Inflammatory macrophage (primary cell): Measurements from ENCODE around the gene NRDC.
"Not testable (repeated sequence)": the region's sequence is repeated elsewhere in the genome, so short reads cannot be mapped to it uniquely, and the experiment has no call there.

Source experiments
- DNase-seq, 2 donors: peaks; one replicate each; pipeline ENCODE4 v3.0.0-alpha.2; 2020 to 2022

The NRDC gene

DNA sequence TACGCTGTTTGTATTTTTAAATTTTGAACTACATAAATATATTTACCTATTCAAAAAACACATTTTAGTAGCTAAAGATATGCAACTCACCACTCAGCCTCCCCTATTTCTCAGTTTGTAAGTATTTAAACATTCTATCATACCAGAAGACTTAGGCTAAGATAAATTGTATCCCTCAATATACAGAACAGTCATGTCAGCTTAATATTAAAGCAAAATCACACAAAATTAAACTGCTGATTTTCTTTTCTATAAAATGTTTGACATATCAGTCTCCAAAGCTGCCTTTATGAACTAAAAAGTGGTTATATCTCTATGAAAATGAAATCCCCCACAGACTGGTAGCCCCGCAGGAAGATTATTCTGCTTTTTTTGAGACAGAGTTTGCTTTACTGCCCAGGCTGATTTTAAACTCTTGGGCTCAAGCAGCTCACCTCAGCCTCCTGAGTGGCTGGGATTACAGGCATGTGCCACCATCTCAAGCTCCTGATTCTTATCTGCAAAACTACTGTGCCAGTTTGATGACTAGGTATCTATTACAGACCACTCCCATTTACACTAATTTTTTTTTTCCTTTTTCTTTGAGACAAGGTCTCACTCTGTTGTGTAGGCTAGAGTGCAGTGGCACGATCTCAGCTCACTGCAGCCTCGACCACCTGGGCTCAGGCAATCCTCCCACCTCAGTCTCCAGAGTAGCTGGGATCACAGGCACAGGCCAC, 37.6 kb downstream of the NRDC start:
- no peak for DNase-seq

DNA sequence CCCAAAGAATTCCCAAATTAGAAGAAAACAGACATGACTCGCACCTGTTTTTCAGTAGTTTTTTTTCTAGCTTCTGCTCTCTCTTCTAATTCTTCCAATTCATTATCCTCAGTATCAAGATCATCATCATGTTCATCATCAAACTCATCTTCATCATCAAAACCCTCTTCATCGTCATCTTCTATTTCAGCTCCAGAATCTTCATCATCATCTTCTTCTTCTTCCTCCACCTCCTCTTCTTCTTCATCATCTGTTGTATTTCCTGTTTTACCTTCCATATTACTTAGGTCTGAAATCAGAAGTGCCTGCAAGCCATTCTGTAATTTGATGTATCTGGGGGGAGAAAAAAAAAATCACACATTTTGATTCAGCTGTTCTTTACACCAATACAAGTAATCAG, 38.3 kb downstream of the NRDC start:
- no peak for DNase-seq

DNA sequence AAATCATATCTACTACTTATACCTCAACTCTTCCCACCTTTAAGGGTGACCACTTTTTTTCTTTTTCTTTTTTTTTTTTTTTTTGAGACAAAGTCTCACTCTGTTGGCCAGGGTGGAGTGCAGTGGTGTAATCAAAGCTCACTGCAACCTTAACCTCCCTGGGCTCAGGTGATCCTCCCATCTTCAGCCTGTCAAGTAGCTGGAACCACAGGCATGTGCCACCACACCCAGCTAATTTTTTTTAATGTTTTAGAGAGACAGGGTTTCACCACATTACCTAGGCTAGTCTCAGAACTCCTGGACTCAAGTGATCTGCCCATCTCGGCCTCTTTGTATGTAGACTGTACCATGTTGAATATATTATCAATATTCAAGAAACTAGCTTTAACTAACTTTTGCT, 39.4 kb downstream of the NRDC start:
- no peak for DNase-seq

DNA sequence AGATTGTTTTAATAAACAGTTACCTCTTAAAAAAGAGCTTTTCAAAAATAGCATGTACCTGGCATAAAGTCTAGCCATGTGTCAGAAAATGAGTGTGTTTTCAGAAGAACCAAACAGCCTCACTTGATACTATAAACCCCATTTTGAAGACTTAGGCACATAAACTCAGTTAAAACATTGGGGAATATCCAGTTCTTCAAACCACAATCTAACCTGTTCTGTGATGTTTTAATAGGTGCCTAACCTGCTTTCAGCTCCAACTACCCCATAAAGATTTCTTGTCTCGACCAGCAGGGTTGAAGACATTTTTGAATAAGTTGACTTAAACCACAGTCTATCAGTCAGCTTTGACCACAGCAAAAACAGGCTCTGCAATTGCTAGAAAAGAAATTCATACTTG, 41.3 kb downstream of the NRDC start:
- DNase-seq: no peak

DNA sequence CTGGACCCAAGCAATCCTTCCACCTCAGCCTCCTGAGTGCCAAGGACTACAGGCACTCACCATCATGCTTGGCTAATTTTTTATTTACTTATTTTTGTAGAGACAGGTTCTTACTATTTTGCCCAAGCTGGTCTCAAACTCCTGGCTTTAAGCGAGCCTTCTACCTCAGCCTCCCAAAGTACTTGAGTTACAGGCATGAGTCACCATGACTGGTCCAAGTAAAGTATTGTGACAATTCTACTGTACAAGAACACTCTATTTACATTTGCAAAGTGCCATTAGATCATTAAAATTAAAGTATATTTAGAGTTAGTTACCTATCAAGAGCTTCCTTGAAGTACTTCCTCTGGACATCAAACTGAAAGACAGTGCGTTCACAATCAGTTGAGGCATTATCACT, 44.8 kb downstream of the NRDC start:
- no peak for DNase-seq

DNA sequence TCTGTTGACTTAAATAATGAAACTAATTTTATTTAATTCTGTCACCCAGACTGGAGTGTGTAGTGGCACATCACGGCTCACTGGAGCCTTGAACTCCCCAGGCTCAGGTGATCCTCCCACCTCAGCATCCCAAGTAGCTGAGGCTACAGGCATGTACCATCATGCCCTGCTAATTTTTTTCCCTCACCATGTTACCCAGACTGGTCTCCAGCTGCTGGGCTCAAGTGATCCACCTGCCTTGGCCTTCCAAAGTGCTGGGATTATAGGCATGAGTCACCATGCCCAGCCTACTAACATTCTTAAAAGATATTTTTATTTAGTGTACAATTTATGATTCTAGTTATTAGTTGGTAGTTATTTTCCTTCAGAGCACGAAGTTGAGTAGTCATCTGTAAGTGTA, 49.5 kb downstream of the NRDC start:
- DNase-seq: no peak

DNA sequence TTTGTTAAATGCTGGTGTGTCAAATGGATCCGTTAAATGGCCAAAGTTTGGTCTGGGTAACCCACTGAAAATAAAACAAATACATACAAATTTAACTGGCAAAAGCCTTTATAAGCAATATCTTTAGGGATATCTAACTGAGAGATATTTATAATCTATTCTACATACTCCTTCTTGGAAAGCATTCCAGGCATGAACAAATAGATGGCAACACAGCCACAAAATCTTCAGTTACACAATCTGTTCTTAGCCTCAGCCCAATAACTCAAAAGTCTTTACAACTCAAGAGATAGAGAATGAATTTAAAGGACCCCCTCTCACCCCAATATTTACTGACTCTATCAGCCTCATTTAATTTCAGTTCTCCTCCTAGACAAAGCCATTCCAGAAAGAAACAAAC, 58.7 kb downstream of the NRDC start:
- no peak for DNase-seq

DNA sequence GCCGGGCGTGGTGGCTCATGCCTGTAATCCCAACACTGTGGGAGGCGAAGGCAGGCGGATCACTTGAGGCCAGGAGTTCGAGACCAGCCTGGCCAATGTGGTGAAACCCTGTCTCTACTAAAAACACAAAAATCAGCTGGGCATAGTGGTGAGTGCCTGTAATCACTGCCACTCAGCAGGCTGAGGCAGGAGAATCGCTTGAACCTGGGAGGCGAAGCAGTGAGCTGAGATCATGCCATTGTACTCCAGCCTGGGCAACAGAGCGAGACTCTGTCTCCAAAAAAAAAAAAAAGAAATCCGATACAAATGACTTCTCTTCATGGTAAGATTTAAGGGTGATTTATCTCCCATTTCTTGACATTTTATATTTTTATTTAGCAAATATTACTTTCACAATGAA, 59.5 kb downstream of the NRDC start:
- DNase-seq: not testable (repeated sequence)

DNA sequence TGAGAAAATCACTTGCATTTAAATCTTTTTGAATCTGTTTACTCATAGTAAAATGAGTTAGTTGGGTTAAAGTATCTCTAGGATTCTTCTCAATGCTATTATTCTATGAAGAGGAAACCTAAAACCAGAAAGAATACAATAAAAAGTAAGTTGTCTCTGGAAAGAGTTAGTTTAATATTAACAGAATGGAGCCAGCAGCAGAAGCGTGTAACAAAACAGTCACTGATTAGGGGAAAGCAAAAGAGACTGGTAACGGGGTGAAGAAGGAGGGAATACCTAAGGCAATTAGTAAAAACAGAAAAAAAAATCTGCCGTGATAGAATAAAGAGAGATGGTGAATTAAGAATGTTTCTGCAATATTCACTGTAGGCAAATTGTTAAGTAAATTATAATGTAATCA, 60.0 kb downstream of the NRDC start:
- no peak for DNase-seq

DNA sequence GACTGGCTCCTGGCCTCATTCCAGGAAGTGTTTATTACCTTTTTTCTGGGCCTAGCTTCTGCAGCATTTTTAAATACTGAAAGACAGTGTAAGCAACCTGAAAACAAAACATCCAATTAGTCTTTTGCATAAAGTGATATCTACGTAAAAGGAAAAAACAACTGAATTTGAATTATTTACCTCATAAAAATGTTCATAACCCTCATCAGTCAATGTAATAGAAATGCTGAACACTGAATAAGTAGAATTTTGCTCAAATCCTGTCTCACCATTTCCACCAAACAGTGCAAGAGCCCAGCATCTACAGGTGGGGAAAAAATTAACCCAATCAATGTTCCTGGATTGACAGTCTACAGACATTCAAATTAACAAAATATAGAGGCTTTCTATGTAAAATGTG, 64.0 kb downstream of the NRDC start:
- DNase-seq: no peak

DNA sequence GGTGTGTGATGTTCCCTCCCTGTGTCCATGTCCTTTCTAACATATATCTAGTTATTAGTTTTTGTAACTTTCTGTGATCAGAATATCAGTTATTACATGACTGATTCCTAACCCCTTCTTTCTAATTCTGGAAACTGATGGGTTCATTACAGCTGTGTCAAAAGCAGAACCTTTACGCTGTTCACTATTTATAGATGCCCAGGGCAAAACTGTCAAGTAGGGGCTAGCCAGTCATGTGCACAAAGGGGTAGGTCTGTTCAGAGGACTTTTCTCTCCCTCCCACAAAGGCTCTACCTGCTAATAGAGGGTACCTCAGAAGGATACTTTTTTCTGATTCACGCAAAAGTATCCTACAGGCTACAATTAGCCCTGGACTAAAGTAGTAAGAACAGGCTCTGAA, 79.2 kb downstream of the NRDC start:
- no peak for DNase-seq

DNA sequence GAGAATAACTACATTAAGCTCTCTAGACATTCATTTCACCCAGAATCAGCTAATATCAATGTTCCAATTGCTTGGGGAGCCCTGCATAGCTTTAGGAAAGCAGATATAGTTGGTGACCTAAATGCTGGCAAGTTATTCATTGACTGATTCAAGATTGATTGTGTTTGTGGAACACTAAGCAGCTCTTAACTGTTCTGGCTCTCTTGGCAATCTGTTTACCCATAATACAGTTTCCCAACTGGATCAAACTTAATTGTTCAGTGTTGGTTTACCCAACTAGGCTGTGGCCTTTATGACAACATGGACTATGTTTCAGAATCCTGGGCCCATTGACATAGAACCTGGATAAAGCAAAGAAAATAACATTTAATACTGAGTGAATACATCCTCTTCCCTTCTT, 83.7 kb downstream of the NRDC start:
- no peak for DNase-seq

DNA sequence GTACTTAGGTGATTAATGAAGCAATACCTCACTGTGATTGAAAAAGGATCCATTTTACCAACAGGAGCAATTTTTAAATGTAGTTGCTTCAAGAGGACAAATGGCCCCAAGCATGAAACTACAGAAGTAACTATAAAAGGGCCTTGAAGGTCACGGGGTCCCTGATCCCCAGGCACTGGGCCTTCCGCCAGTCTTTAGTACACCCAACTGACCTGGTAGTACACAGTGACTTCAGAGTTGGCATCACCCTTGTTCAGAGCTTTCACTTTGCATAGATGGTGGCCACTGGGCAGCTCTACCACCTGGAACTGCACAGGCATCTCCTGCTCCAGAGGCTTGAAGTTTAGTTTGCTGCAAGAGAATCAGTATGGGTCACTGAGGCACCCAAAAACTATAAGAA, 84.3 kb downstream of the NRDC start:
- no peak for DNase-seq

DNA sequence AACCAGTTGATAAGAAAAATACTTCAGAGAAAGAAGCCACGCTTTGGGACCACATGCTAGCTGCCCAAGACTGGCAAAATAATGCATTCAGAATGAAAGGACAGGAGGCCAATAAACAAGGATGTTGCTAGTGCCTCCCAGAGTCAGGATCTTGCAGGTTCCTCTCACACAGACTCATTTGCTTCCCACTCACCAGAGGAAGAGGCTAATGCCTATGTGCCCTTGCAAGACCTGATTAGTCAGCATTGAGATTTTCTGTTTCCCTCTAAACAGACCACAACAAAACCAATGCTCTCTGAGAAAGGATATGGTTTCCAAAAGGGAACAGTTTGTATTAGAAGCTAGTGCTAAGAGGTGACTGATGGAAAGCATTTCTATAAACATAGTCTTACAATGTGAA, 85.7 kb downstream of the NRDC start:
- DNase-seq: peak; percentile 74 to 80

DNA sequence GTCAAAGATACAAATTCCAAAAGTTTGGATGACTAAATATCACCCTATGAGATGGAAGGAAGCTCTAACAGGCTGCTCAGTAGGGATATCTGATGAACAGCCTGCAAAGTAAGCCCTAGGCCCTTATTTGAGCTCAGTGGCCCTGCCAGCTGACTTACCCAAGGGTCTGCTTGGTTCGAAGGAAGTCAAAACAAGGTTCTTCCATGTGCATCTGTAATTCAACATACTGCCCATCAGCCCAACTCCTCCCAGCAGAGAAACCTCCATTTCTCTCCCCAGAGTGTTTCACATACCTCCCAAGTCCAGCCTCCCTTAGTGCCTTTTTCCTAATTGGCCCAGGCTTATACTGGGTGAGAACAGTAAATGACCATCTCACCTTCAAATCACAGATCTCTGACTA, 86.6 kb downstream of the NRDC start:
- no peak for DNase-seq

DNA sequence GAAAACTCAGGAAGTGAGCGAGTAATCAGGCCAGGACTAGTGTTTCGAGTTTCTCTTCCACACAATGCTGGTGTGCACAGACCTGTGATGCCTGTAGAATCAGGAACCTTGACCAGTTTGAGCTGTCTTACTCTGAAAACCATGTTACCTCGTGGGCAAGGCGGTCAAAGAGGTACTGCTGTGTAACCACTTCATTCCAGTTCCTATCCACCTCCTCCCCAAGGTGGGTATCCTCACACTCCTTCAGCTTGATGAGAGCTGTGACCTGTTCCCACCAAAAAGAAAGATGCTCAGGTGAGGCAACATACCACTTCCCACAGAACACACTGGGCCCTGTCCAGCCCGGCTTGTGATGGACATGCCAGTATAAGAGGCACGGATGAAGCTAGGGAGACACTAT, 88.1 kb downstream of the NRDC start:
- no peak for DNase-seq

DNA sequence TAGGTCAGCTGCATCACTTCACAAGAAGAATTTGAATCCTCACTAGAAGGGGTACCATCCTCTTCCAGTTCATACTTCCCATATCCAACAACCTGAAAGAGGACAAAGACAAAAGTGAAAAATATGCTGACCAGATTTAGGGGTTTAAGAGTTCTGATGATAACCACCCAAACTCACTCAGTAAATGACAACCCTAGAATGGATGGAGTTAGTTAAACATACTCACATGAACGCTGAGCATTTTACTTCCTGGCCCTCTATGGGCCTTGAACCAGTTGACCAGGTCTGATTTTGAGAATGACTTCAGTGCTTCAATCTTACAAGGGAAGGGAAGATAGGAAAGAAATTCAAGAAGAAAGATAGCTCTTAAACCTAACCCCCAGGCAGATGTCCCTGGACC, 89.2 kb downstream of the NRDC start:
- no peak for DNase-seq

DNA sequence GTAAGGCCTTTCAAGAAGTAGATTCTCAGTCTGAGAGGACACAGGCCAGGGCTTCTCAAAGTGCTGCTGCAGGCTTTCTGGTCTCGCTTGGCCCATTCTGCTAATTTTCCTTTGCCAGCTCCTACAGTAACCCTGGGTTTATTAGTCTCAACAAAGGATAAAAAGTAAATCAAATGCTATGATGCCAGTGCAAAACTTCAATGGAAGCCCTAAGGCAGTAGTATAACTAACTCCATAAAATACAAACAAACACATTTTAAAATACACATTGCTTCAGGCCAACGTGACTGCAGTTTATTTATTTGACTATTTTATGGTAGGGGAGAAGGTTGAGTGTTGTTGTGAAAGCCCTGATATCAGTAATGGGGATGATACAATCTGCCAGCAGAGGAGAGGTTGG, 89.6 kb downstream of the NRDC start:
- no peak for DNase-seq

DNA sequence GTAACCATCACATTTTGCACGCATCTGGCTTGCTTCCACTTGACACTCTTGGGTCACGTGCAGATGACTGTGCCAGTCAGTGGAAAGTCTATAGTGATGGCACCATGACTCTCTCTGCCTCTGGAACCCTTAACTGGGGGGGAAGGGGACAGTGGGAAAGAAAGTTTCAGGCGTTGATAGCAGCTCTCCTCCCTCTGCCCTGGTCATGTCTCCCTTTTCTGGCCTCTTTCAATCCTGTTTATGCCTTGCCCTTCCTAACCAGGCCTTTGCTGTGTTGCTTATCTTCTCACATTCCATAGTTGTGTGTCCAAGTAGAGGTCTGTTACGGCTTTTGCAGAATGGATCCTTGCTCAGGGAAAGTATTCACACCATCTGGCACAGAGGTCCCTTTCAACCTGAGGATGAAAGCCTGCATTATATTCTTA, 93.5 kb downstream of the NRDC start:
- DNase-seq: no peak

DNA sequence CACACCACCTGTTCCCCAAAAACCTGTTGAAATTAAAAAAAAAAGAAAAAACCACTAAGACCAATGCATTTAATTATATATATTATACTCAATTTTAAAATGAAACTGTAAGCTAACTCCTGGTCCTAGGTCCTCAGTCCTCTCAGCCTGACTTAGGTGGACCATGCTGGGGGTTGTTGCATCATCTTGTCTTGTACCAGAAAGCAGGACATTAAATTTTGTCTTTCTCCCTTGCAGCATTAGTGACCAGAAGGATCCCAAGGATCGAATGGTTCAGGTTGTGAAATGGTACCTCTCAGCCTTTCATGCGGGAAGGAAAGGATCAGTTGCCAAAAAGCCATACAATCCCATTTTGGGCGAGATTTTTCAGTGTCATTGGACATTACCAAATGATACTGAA, 97.6 kb downstream of the NRDC start:
- DNase-seq: no peak

DNA sequence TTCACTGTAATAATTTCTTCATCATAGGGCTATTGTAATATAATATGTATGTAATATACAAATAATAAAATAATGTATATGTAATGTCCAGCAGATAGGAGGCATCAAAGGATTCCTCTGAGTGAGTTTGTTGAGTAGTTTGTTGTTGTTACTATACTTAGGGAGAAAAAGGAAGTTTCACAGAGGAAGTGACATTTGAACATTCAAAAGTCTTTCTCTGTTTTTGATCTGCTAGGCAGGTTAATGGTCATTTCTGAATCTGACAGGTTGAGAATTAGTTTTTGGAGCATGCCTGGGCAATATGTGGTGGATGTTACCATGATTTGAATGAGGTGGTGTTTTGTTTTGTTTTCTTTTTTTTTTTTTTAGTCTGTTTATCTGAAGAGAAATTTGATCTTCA, 102.1 kb downstream of the NRDC start:
- peak in 1 of 2 donors; percentile 28 for DNase-seq

DNA sequence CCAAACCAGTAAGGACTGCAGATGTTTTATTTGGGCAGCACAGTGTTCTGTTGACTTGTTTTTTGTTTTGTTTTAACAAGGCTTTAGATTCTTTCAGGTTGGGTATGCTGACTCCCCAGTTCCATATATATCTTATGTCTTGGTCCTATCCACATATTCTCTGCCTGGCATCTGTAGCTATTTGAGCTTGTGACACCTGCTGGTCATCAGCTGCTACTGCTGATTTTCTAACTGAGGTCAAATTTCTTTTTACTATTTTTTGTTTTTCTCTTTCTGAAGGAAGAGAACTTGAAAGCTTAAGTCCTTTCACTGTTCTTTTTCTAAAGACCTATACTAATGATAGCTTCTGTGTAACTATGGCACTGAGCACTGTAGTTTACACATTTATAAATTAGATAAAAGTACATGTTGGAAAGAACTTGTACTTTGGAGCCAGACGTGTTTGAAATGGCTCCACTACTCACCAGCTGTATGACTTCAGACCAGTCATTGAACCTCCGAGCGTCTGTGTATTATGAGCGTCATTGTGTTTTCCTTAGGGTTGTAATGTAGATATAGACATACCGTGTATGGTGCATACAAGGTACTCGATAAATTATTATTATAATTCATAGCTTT, 109.4 kb downstream of the NRDC start:
- DNase-seq: peak; percentile 48 to 51

DNA sequence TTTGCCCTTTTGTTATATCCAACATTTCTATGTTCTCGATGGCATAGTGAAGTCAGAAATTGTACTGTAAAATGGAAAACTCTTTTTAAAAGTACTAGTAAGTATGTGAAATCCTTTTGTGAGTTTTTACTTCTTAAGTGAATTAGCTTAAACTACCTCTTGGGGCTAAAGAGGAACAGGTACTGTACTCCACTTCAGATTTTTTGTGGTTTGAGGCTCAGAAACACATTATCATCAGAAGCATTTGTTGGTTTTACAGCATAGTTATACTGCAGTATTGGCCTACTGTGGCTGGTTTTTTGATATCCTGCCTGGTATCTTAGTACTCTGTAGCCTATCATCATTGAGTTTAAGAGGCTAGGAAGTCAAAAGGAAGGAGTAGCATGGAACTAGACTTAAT, 117.2 kb downstream of the NRDC start:
- no peak for DNase-seq

DNA sequence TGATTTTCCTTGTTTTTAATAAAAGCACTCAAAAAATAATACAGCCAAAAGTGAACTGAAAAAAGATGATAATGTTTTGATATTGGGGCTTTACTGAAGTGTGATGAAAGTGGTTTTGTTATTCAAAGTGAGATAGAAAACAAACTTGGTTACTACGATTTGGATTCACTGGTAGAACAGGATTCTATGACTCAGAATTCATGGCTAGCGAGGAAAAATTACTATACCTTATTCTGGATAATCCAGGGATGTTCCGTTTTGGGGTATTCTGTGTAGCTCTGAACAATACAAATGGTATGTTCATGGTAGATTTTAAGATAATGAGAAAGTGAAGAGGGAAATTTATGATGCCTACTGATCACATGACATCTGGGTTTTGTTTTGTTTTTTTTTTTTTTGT, 117.7 kb downstream of the NRDC start:
- DNase-seq: no peak

DNA sequence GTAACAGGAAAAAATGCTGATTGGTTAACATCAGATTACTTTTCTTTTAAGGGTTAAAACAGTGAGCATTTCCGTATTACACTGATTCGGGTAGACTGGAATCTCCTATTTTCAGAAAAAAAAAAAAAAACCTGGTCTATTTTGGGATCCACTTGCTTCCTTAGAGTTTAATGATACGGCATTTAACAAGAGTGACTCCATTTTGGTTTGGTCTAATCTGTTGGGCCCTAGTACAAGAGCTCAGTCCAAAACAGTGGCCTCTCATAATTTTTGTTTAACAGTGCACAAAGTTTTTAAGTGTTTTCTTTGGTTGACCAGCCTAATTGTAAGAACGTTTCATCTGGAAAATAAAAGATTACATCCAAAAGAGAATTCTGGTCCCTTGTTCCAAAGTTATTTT, 120.2 kb downstream of the NRDC start:
- no peak for DNase-seq
